GF-D8 (cell line): Measurements from ENCODE around the gene GON4L.
"Not testable (repeated sequence)": the region's sequence is repeated elsewhere in the genome, so short reads cannot be mapped to it uniquely, and the experiment has no call there.

Experiments
- DNase-seq: peaks from one replicate; lab custom pipeline; 2025; lab: John Stamatoyannopoulos, UW

GON4L gene

GRCh38 chr1:155856975-155857930 lies at the start of gene GON4L:
TSS of gene GON4L (minus strand) at chr1:155857214. CDS start at chr1:155853780, 3,434 bp downstream.
- peak; percentile 81 for DNase-seq

- no peak for DNase-seq
These were observed 47.2 kb upstream of the GON4L start for GRCh38 chr1:155904261-155904660.

GRCh38 chr1:155900161-155900560 lies 43.1 kb upstream of the GON4L start:
- no peak for DNase-seq

- no peak for DNase-seq
These were observed 42.7 kb upstream of the GON4L start for GRCh38 chr1:155899683-155900082.

GRCh38 chr1:155898888-155899287 lies 41.9 kb upstream of the GON4L start:
- DNase-seq = no peak

- no peak for DNase-seq
These were observed 40.7 kb upstream of the GON4L start for GRCh38 chr1:155897746-155898145.

- DNase-seq = not testable (repeated sequence)
These were observed 39.5 kb upstream of the GON4L start for GRCh38 chr1:155896476-155896875.

GRCh38 chr1:155895617-155896016 lies 38.6 kb upstream of the GON4L start:
- DNase-seq = not testable (repeated sequence)

GRCh38 chr1:155893389-155894142 lies 36.6 kb upstream of the GON4L start:
- no peak for DNase-seq

GRCh38 chr1:155892796-155893195 lies 35.8 kb upstream of the GON4L start:
- no peak for DNase-seq

GRCh38 chr1:155890251-155890650 lies 33.2 kb upstream of the GON4L start:
- no peak for DNase-seq

- DNase-seq = no peak
These were observed 32.6 kb upstream of the GON4L start for GRCh38 chr1:155889566-155889965.

- DNase-seq = no peak
These were observed 31.5 kb upstream of the GON4L start for GRCh38 chr1:155888481-155888880.

GRCh38 chr1:155884982-155885381 lies 28.0 kb upstream of the GON4L start:
- DNase-seq = no peak

- no peak for DNase-seq
These were observed 27.3 kb upstream of the GON4L start for GRCh38 chr1:155884031-155884960.

- no peak for DNase-seq
These were observed 25.8 kb upstream of the GON4L start for GRCh38 chr1:155882766-155883165.

GRCh38 chr1:155882235-155882634 lies 25.2 kb upstream of the GON4L start:
- DNase-seq = no peak

- no peak for DNase-seq
These were observed 23.9 kb upstream of the GON4L start for GRCh38 chr1:155880950-155881349.

- no peak for DNase-seq
These were observed 23.2 kb upstream of the GON4L start for GRCh38 chr1:155880251-155880650.

GRCh38 chr1:155877945-155878344 lies 20.9 kb upstream of the GON4L start:
- DNase-seq = no peak

- DNase-seq = no peak
These were observed 16.8 kb upstream of the GON4L start for GRCh38 chr1:155873860-155874259.

GRCh38 chr1:155872527-155872926 lies 15.5 kb upstream of the GON4L start:
- DNase-seq = no peak
